Measurements from ENCODE around the gene MGST1. TPM values are rescaled to one million over a fixed set of nuclear protein-coding genes. Genes with fewer than 3 reads are reported as not detected.

The MGST1 gene
- total and polyA plus RNA-seq, 2 experiments from 2014 or later, result 122 to 1,022 TPM

- no peak for TF ChIP-seq EZH2phosphoT487 (IDR thresholded peaks at IDR 0.05; ENCODE audit: insufficient read depth, low read depth)
- no peak for TF ChIP-seq EZH2 (IDR thresholded peaks at IDR 0.05; ENCODE audit: insufficient read depth, poor library complexity, severe bottlenecking)
- Histone ChIP-seq H3K27ac (no peak overlapping the region), H3K27me3 (replicated peaks; ENCODE audit: insufficient read depth) (no peaks in the 10 kb centered on the region), H3K9me2 (ENCODE audit: insufficient read depth) (no peaks in the 10 kb centered on the region), H3K4me3 (no peak overlapping the region), H3F3A (ENCODE audit: insufficient read depth) (peaks cover 11% of the 10 kb centered on the region; the same call in 1 of the 2 replicates), H2AFZ (no peak overlapping the region), H3K79me2 (ENCODE audit: insufficient read depth) (no peaks in the 10 kb centered on the region), H3K4me1 (ENCODE audit: insufficient read depth) (peaks cover 25% of the 10 kb centered on the region), H3K36me3 (ENCODE audit: low read depth) (no peaks in the 10 kb centered on the region), H3K4me2 (ENCODE audit: unreplicated experiment) (no peak overlapping the region), H3K9me3 (ENCODE audit: low read depth) (no peaks in the 10 kb centered on the region), H4K20me1 (ENCODE audit: insufficient read depth) (no peaks in the 10 kb centered on the region), H3K9ac (no peak overlapping the region)
- in situ Hi-C loops (cut with MboI), result no loop called here
- no peak for DNase-seq
- 42 to 44% methylated on average over 2 of the region's 2 CpGs for WGBS, 2 experiments (ENCODE audit: low coverage in 1 of 2, low lambda C conversion rate in 2 of 2, missing lambda C conversion rate in 2 of 2)
Measured at GRCh38 chr12:16303939-16304338, 43.5 kb upstream of the MGST1 start.

- Histone ChIP-seq H2AFZ (no peak overlapping the region), H3F3A (ENCODE audit: insufficient read depth) (no peaks in the 10 kb centered on the region), H3K9me2 (ENCODE audit: insufficient read depth) (no peaks in the 10 kb centered on the region), H3K4me2 (ENCODE audit: unreplicated experiment) (no peak overlapping the region), H3K27ac (no peak overlapping the region), H3K9ac (no peak overlapping the region), H4K20me1 (ENCODE audit: insufficient read depth) (no peaks in the 10 kb centered on the region), H3K36me3 (ENCODE audit: low read depth) (no peaks in the 10 kb centered on the region), H3K79me2 (ENCODE audit: insufficient read depth) (no peaks in the 10 kb centered on the region), H3K4me3 (no peak overlapping the region), H3K4me1 (ENCODE audit: insufficient read depth) (no peaks in the 10 kb centered on the region), H3K27me3 (replicated peaks; ENCODE audit: insufficient read depth) (no peaks in the 10 kb centered on the region), H3K9me3 (ENCODE audit: low read depth) (no peaks in the 10 kb centered on the region)
- in situ Hi-C loops (cut with MboI), result no loop called here
- WGBS, 2 experiments (ENCODE audit: low coverage in 1 of 2, low lambda C conversion rate in 2 of 2, missing lambda C conversion rate in 2 of 2), result 26 to 41% methylated on average over 3 of the region's 3 CpGs
- DNase-seq, result no peak
- TF ChIP-seq EZH2phosphoT487 (IDR thresholded peaks at IDR 0.05; ENCODE audit: insufficient read depth, low read depth), result no peak
- TF ChIP-seq EZH2 (IDR thresholded peaks at IDR 0.05; ENCODE audit: insufficient read depth, poor library complexity, severe bottlenecking), result no peak
Measured at GRCh38 chr12:16307856-16308475, 39.5 kb upstream of the MGST1 start.

- Histone ChIP-seq H2AFZ (no peak overlapping the region), H3K4me3 (no peak overlapping the region), H3K4me1 (ENCODE audit: insufficient read depth) (no peaks in the 10 kb centered on the region), H4K20me1 (ENCODE audit: insufficient read depth) (no peaks in the 10 kb centered on the region), H3K4me2 (ENCODE audit: unreplicated experiment) (no peak overlapping the region), H3K9me3 (ENCODE audit: low read depth) (no peaks in the 10 kb centered on the region), H3K79me2 (ENCODE audit: insufficient read depth) (no peaks in the 10 kb centered on the region), H3K27ac (no peak overlapping the region), H3K36me3 (ENCODE audit: low read depth) (no peaks in the 10 kb centered on the region), H3F3A (ENCODE audit: insufficient read depth) (no peaks in the 10 kb centered on the region), H3K27me3 (replicated peaks; ENCODE audit: insufficient read depth) (no peaks in the 10 kb centered on the region), H3K9ac (no peak overlapping the region), H3K9me2 (ENCODE audit: insufficient read depth) (no peaks in the 10 kb centered on the region)
- WGBS, 2 experiments (ENCODE audit: low coverage in 1 of 2, low lambda C conversion rate in 2 of 2, missing lambda C conversion rate in 2 of 2), result 14 to 20% methylated on average over 1 of the region's 1 CpG
- DNase-seq, result no peak
- TF ChIP-seq EZH2phosphoT487 (IDR thresholded peaks at IDR 0.05; ENCODE audit: insufficient read depth, low read depth) (no peak), EZH2 (IDR thresholded peaks at IDR 0.05; ENCODE audit: insufficient read depth, poor library complexity, severe bottlenecking) (no peak)
- in situ Hi-C loops (cut with MboI), result no loop called here
Measured at GRCh38 chr12:16310934-16311333, 36.5 kb upstream of the MGST1 start.

GRCh38 chr12:16323010-16323409 is 24.4 kb upstream of the MGST1 start:
- Histone ChIP-seq H3K4me2 (ENCODE audit: unreplicated experiment) (peak overlapping the region; percentile 15), H3K9me2 (ENCODE audit: insufficient read depth) (no peaks in the 10 kb centered on the region), H3F3A (ENCODE audit: insufficient read depth) (no peaks in the 10 kb centered on the region), H2AFZ (no peak overlapping the region), H3K9me3 (ENCODE audit: low read depth) (no peaks in the 10 kb centered on the region), H3K79me2 (ENCODE audit: insufficient read depth) (no peaks in the 10 kb centered on the region), H3K27ac (no peak overlapping the region), H3K4me1 (ENCODE audit: insufficient read depth) (peaks cover 18% of the 10 kb centered on the region), H3K4me3 (no peak overlapping the region), H3K27me3 (replicated peaks; ENCODE audit: insufficient read depth) (no peaks in the 10 kb centered on the region), H3K36me3 (ENCODE audit: low read depth) (no peaks in the 10 kb centered on the region), H4K20me1 (ENCODE audit: insufficient read depth) (no peaks in the 10 kb centered on the region), H3K9ac (no peak overlapping the region)
- DNase-seq, result peak; percentile 57
- TF ChIP-seq EZH2phosphoT487 (IDR thresholded peaks at IDR 0.05; ENCODE audit: insufficient read depth, low read depth), result no peak
- TF ChIP-seq EZH2 (IDR thresholded peaks at IDR 0.05; ENCODE audit: insufficient read depth, poor library complexity, severe bottlenecking), result no peak
- in situ Hi-C loops (cut with MboI), result no loop called here
- 78% methylated on average over 1 of the region's 1 CpG for WGBS, 2 experiments (ENCODE audit: low coverage in 1 of 2, low lambda C conversion rate in 2 of 2, missing lambda C conversion rate in 2 of 2)

All from GM23248 (cell line).